Esophagus squamous epithelium (tissue), 5 donors: ENCODE results near the gene PTPRC. TPM values are rescaled to one million over a fixed set of nuclear protein-coding genes. Genes with fewer than 3 reads are reported as not detected.
A peak's percentile ranks its signal among the peaks of the same experiment; 100 is the strongest.

Source experiments
- DNase-seq: peaks from one replicate; lab custom pipeline; 2025; lab: John Stamatoyannopoulos, UW
- H3K27ac ChIP-seq, 4 donors: fragments of 200-600 bp; sonication (generic); one replicate each; pipeline ENCODE4 v1.5.1; 2016 to 2019; ENCODE audit warnings: mild to moderate bottlenecking in 1 of 4
- H3K27me3 ChIP-seq, 4 donors: fragments of 200-600 bp; sonication (generic); 1 replicate in 3 of 4; 2 replicates in 1 of 4; pipeline versions ENCODE4 v1.5.1 to v1.6.0; 2017 to 2021; ENCODE audit warnings: antibody characterized with exemption in 1 of 4
- H3K36me3 ChIP-seq, 3 donors: fragments of 200-600 bp; sonication (generic); one replicate each; pipeline ENCODE4 v1.5.1; 2016 to 2019
- H3K4me1 ChIP-seq, 3 donors: fragments of 200-600 bp; sonication (generic); one replicate each; pipeline ENCODE4 v1.5.1; 2017 to 2019
- H3K4me3 ChIP-seq, 4 donors: fragments of 200-600 bp; sonication (generic); 1 replicate in 3 of 4; 2 replicates in 1 of 4; pipeline ENCODE4 v1.5.1; 2016 to 2019; ENCODE audit warnings: mild to moderate bottlenecking in 2 of 4, moderate library complexity in 1 of 4
- H3K9me3 ChIP-seq, 3 donors: fragments of 200-600 bp; sonication (generic); one replicate each; pipeline ENCODE4 v1.5.1; 2016 to 2019
- POLR2A ChIP-seq, 4 donors: fragments of 450-650 bp; IDR thresholded peaks; one replicate each; pipeline ENCODE4 v1.6.1; 2017; ENCODE audit warnings: antibody characterized with exemption in 4 of 4, mild to moderate bottlenecking in 4 of 4, moderate library complexity in 3 of 4
- WGBS, 2 donors: methylation state at CpG; one replicate each; pipeline ENCODE4 v1.1.5; 2018; 5-methylcytosine and 5-hydroxymethylcytosine counted together
- intact Hi-C: fragments of 100-400 bp; cut with DNase I; formaldehyde crosslinking; loops from one replicate; pipeline ENCODE4 v1.15.0; 2022
- total RNA-seq, 4 donors: library from RNA; depleted of rRNA; stranded (reverse); fragments of >200 nt; gene quantifications; one replicate each; pipeline ENCODE4 v1.1.0, GENCODE V29; 2016
- TF ChIP-seq, protein P1 (sequence below), 6 experiments: fragments of 450-650 bp in 4 of 6; fragments of 200-600 bp in 2 of 6; sonication (generic) in 2 of 6; IDR thresholded peaks; one replicate each; pipeline ENCODE4 v1.5.1; 2016 to 2019; ENCODE audit warnings: antibody characterized with exemption in 6 of 6, mild to moderate bottlenecking in 4 of 6, moderate library complexity in 4 of 6
- donor health status: DM: yes; HTN: yes; CAD: no.

PTPRC gene
- total RNA-seq, 4 donors from 2014 or later = 9.2 to 39.1 (median 14.9) TPM

DNA sequence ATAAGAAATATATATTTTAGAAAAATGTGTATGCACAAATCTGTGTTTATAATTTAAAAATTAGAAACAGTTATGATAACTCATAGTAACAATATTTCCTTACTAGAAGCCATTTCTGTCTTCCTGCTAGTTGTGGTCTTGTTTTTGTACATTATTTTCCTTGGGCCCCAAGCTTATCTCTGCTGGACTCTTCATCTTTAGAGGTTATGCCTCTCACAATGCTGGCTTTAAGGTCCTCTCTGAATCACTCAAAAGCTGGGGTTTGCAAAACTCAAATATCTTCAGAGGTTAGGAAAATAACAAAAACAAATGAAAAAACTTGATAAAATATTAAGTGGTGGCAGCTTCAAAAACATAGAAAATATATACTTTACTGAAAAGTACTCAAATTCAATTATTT lies 133.8 kb downstream of the PTPRC start:
- Histone ChIP-seq H3K4me1 (no peaks in the 10 kb centered on the region), H3K27ac (no peak overlapping the region), H3K36me3 (no peaks in the 10 kb centered on the region), H3K27me3 (no peaks in the 10 kb centered on the region), H3K9me3 (no peaks in the 10 kb centered on the region), H3K4me3 (no peak overlapping the region)
- DNase-seq = no peak
- intact Hi-C loops = no loop called here
- TF ChIP-seq POLR2A (IDR thresholded peaks at IDR 0.05) = no peak
- TF ChIP-seq, protein P1, sequence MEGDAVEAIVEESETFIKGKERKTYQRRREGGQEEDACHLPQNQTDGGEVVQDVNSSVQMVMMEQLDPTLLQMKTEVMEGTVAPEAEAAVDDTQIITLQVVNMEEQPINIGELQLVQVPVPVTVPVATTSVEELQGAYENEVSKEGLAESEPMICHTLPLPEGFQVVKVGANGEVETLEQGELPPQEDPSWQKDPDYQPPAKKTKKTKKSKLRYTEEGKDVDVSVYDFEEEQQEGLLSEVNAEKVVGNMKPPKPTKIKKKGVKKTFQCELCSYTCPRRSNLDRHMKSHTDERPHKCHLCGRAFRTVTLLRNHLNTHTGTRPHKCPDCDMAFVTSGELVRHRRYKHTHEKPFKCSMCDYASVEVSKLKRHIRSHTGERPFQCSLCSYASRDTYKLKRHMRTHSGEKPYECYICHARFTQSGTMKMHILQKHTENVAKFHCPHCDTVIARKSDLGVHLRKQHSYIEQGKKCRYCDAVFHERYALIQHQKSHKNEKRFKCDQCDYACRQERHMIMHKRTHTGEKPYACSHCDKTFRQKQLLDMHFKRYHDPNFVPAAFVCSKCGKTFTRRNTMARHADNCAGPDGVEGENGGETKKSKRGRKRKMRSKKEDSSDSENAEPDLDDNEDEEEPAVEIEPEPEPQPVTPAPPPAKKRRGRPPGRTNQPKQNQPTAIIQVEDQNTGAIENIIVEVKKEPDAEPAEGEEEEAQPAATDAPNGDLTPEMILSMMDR (IDR thresholded peaks at IDR 0.05) = no peak

DNA sequence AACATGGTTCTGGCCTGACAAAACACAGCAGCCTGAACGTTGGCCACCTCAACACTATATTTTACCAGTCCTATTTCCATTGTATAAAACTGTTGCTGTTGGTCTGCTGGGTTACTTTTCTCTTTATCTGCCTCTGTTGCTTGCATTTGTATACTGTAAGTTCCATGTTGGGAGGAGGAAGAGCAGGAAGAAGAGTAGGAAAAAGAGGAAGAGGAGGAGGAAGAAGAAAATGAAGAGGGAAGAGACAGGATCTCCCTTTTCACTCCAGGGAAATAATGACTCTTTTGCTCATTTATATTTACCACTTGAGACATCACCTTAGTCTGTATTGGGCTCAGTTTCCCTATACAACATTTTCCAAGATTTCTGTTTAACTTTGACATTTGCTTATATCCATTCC lies 134.2 kb downstream of the PTPRC start:
- intact Hi-C loops = no loop called here
- H3K27ac ChIP-seq = no peak overlapping the region
- no peaks in the 10 kb centered on the region for H3K36me3 ChIP-seq
- WGBS, 2 donors = 35 to 62% methylated on average over 1 of the region's 1 CpG
- TF ChIP-seq POLR2A (IDR thresholded peaks at IDR 0.05) = no peak
- TF ChIP-seq, protein P1 (IDR thresholded peaks at IDR 0.05) = no peak
- H3K9me3 ChIP-seq = no peaks in the 10 kb centered on the region
- H3K4me1 ChIP-seq = no peaks in the 10 kb centered on the region
- H3K4me3 ChIP-seq = no peak overlapping the region
- H3K27me3 ChIP-seq = no peaks in the 10 kb centered on the region
- DNase-seq = no peak

DNA sequence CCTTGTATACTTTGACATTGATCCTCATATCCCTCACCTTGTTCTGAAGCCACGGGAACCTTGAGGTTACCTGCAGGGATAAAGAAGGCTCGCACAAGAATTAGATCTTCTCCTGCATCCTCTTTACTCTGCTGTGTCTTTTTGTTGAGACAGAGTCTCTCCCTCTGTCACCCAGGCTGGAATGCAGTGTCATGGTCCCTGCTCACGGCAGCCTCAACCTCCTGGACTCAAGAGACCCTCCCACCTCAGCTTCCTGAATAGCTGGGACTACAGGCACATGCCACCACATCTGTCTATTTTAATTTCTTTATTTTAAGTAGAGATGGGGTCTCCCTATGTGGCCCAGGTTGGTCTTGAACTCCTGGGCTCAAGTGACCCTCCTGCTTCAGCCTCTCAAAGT lies 134.7 kb downstream of the PTPRC start:
- H3K27me3 ChIP-seq = no peaks in the 10 kb centered on the region
- intact Hi-C loops = no loop called here

DNA sequence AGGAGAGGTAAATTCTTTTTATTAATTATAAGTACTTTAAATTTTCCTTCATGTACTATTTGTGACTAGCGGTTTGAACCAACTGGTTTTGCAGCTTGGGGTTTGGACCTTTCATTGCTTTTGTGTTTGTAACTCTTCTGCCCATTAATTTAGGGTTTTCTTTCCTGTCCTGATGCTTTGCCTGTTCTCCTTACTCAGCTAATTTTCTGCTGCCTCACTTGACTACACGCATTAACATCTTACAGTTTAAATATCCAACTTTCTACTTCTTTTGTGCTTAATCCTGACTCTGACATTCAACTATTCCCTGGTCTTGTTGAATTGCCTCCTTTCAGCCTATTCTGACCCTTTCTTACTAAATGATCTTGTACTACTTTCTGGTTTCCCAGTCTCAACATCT lies 135.6 kb downstream of the PTPRC start:
- Histone ChIP-seq H3K4me1 (no peaks in the 10 kb centered on the region), H3K9me3 (no peaks in the 10 kb centered on the region), H3K36me3 (no peaks in the 10 kb centered on the region), H3K27ac (no peak overlapping the region), H3K4me3 (no peak overlapping the region), H3K27me3 (no peaks in the 10 kb centered on the region)
- TF ChIP-seq, protein P1 (IDR thresholded peaks at IDR 0.05) = no peak
- no peak for TF ChIP-seq POLR2A (IDR thresholded peaks at IDR 0.05)
- 55 to 66% methylated on average over 2 of the region's 2 CpGs for WGBS, 2 donors
- DNase-seq = no peak
- intact Hi-C loops = no loop called here

More for the DNA sequence above, 134.7 kb downstream of the PTPRC start:
- Histone ChIP-seq H3K36me3 (no peaks in the 10 kb centered on the region), H3K4me3 (no peak overlapping the region), H3K4me1 (no peaks in the 10 kb centered on the region), H3K27ac (no peak overlapping the region), H3K9me3 (no peaks in the 10 kb centered on the region)
- WGBS, 2 donors = 81 to 83% methylated on average over 3 of the region's 3 CpGs
- DNase-seq = no peak
- TF ChIP-seq, protein P1 (IDR thresholded peaks at IDR 0.05) = no peak
- TF ChIP-seq POLR2A (IDR thresholded peaks at IDR 0.05) = no peak

DNA sequence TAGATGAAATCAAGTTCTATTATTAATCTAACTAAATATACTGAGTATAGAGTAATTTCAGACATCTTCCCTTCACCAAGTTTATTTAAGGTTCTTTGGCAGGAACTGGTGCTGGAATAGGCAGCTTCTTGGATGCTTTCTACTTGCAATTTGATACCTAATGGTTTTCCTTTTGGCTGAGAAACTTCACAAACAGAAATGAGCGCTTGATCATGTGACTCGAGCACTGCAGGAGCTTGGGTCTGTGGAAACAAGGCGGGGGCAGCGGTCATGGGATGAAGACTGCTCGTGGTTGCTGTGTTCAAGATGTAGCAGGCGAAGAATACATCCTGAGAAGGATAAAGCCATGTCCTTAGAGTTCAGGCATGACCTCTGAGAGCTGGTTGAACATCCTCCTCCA lies 136.8 kb downstream of the PTPRC start:
- TF ChIP-seq, protein P1 (IDR thresholded peaks at IDR 0.05) = no peak
- TF ChIP-seq POLR2A (IDR thresholded peaks at IDR 0.05) = no peak
- H3K4me1 ChIP-seq = no peaks in the 10 kb centered on the region
- H3K4me3 ChIP-seq = no peak overlapping the region
- WGBS, 2 donors = 75 to 76% methylated on average over 6 of the region's 6 CpGs
- no peak for DNase-seq
- no peaks in the 10 kb centered on the region for H3K27me3 ChIP-seq
- H3K36me3 ChIP-seq = no peaks in the 10 kb centered on the region
- H3K27ac ChIP-seq = peak overlapping the region in 2 of 4 donors; percentile 51 to 66
- no peaks in the 10 kb centered on the region for H3K9me3 ChIP-seq
- intact Hi-C loops = no loop called here
